ENCODE measurements around the gene GLOD5.
A peak's percentile ranks its signal among the peaks of the same experiment; 100 is the strongest.
"Not testable (repeated sequence)": the region's sequence is repeated elsewhere in the genome, so short reads cannot be mapped to it uniquely, and the experiment has no call there.

The GLOD5 gene

GRCh38 chrX:48802905-48803200 is 41.3 kb downstream of the GLOD5 start:
- H3K36me3 ChIP-seq (ENCODE audit: control insufficient read depth in 1 of 2, insufficient read depth in 2 of 2, low read length in 2 of 2) = peaks cover 0 to 11% of the 10 kb centered on the region in 2 donors
- H3K4me1 ChIP-seq (ENCODE audit: control insufficient read depth in 1 of 2, insufficient read depth in 2 of 2, low read length in 2 of 2) = peaks cover 6 to 14% of the 10 kb centered on the region in 2 donors
- H3K27ac ChIP-seq (ENCODE audit: low read depth, low read length) = peak overlapping the region; percentile 88
- H3K27me3 ChIP-seq (ENCODE audit: control insufficient read depth in 1 of 2, insufficient read depth in 2 of 2, low read length in 2 of 2) = no peaks in the 10 kb centered on the region
- H3K4me3 ChIP-seq (ENCODE audit: low read depth in 1 of 2, low read length in 2 of 2) = peak overlapping the region; percentile 71 to 76
- peak overlapping the region; percentile 70 to 72 for H3K9ac ChIP-seq (ENCODE audit: low read depth in 1 of 2, low read length in 2 of 2)
- no peaks in the 10 kb centered on the region for H3K9me3 ChIP-seq (ENCODE audit: control insufficient read depth in 1 of 2, low read length in 2 of 2)

GRCh38 chrX:48806081-48806480 is 44.5 kb downstream of the GLOD5 start:
- Histone ChIP-seq H3K27me3 (ENCODE audit: control insufficient read depth in 1 of 2, insufficient read depth in 2 of 2, low read length in 2 of 2) (no peaks in the 10 kb centered on the region), H3K9me3 (ENCODE audit: control insufficient read depth in 1 of 2, low read length in 2 of 2) (no peaks in the 10 kb centered on the region), H3K36me3 (ENCODE audit: control insufficient read depth in 1 of 2, insufficient read depth in 2 of 2, low read length in 2 of 2) (peaks cover 0 to 11% of the 10 kb centered on the region in 2 donors), H3K4me1 (ENCODE audit: control insufficient read depth in 1 of 2, insufficient read depth in 2 of 2, low read length in 2 of 2) (peaks cover 2 to 6% of the 10 kb centered on the region in 2 donors), H3K9ac (ENCODE audit: low read depth in 1 of 2, low read length in 2 of 2) (no peak overlapping the region), H3K27ac (ENCODE audit: low read depth, low read length) (no peak overlapping the region), H3K4me3 (ENCODE audit: low read depth in 1 of 2, low read length in 2 of 2) (no peak overlapping the region)

GRCh38 chrX:48813644-48814043 is 52.1 kb downstream of the GLOD5 start:
- H3K27me3 ChIP-seq (ENCODE audit: control insufficient read depth in 1 of 2, insufficient read depth in 2 of 2, low read length in 2 of 2) = no peaks in the 10 kb centered on the region
- H3K9ac ChIP-seq (ENCODE audit: low read depth in 1 of 2, low read length in 2 of 2) = no peak overlapping the region
- H3K4me3 ChIP-seq (ENCODE audit: low read depth in 1 of 2, low read length in 2 of 2) = no peak overlapping the region
- H3K36me3 ChIP-seq (ENCODE audit: control insufficient read depth in 1 of 2, insufficient read depth in 2 of 2, low read length in 2 of 2) = peaks cover 12 to 35% of the 10 kb centered on the region in 2 donors
- no peaks in the 10 kb centered on the region for H3K9me3 ChIP-seq (ENCODE audit: control insufficient read depth in 1 of 2, low read length in 2 of 2)
- no peaks in the 10 kb centered on the region for H3K4me1 ChIP-seq (ENCODE audit: control insufficient read depth in 1 of 2, insufficient read depth in 2 of 2, low read length in 2 of 2)
- H3K27ac ChIP-seq (ENCODE audit: low read depth, low read length) = no peak overlapping the region

GRCh38 chrX:48814722-48815121 is 53.2 kb downstream of the GLOD5 start:
- peaks cover 12 to 40% of the 10 kb centered on the region in 2 donors for H3K36me3 ChIP-seq (ENCODE audit: control insufficient read depth in 1 of 2, insufficient read depth in 2 of 2, low read length in 2 of 2)
- no peak overlapping the region for H3K27ac ChIP-seq (ENCODE audit: low read depth, low read length)
- H3K9me3 ChIP-seq (ENCODE audit: control insufficient read depth in 1 of 2, low read length in 2 of 2) = no peaks in the 10 kb centered on the region
- no peaks in the 10 kb centered on the region for H3K27me3 ChIP-seq (ENCODE audit: control insufficient read depth in 1 of 2, insufficient read depth in 2 of 2, low read length in 2 of 2)
- no peak overlapping the region for H3K9ac ChIP-seq (ENCODE audit: low read depth in 1 of 2, low read length in 2 of 2)
- no peaks in the 10 kb centered on the region for H3K4me1 ChIP-seq (ENCODE audit: control insufficient read depth in 1 of 2, insufficient read depth in 2 of 2, low read length in 2 of 2)
- H3K4me3 ChIP-seq (ENCODE audit: low read depth in 1 of 2, low read length in 2 of 2) = no peak overlapping the region

- Histone ChIP-seq H3K4me3 (ENCODE audit: low read depth in 1 of 2, low read length in 2 of 2) (no peak overlapping the region), H3K27me3 (ENCODE audit: control insufficient read depth in 1 of 2, insufficient read depth in 2 of 2, low read length in 2 of 2) (no peaks in the 10 kb centered on the region), H3K9me3 (ENCODE audit: control insufficient read depth in 1 of 2, low read length in 2 of 2) (no peaks in the 10 kb centered on the region), H3K36me3 (ENCODE audit: control insufficient read depth in 1 of 2, insufficient read depth in 2 of 2, low read length in 2 of 2) (peaks cover 16 to 43% of the 10 kb centered on the region in 2 donors), H3K27ac (ENCODE audit: low read depth, low read length) (no peak overlapping the region), H3K9ac (ENCODE audit: low read depth in 1 of 2, low read length in 2 of 2) (no peak overlapping the region), H3K4me1 (ENCODE audit: control insufficient read depth in 1 of 2, insufficient read depth in 2 of 2, low read length in 2 of 2) (no peaks in the 10 kb centered on the region)
Observed at GRCh38 chrX:48815266-48815665, 53.7 kb downstream of the GLOD5 start.

GRCh38 chrX:48816014-48816810 is 54.7 kb downstream of the GLOD5 start:
- Histone ChIP-seq H3K9me3 (ENCODE audit: control insufficient read depth in 1 of 2, low read length in 2 of 2) (no peaks in the 10 kb centered on the region), H3K36me3 (ENCODE audit: control insufficient read depth in 1 of 2, insufficient read depth in 2 of 2, low read length in 2 of 2) (peaks cover 18 to 47% of the 10 kb centered on the region in 2 donors), H3K4me3 (ENCODE audit: low read depth in 1 of 2, low read length in 2 of 2) (no peak overlapping the region), H3K9ac (ENCODE audit: low read depth in 1 of 2, low read length in 2 of 2) (no peak overlapping the region), H3K4me1 (ENCODE audit: control insufficient read depth in 1 of 2, insufficient read depth in 2 of 2, low read length in 2 of 2) (no peaks in the 10 kb centered on the region), H3K27me3 (ENCODE audit: control insufficient read depth in 1 of 2, insufficient read depth in 2 of 2, low read length in 2 of 2) (no peaks in the 10 kb centered on the region), H3K27ac (ENCODE audit: low read depth, low read length) (no peak overlapping the region)

- Histone ChIP-seq H3K4me3 (ENCODE audit: low read depth in 1 of 2, low read length in 2 of 2) (no peak overlapping the region), H3K36me3 (ENCODE audit: control insufficient read depth in 1 of 2, insufficient read depth in 2 of 2, low read length in 2 of 2) (peaks cover 18 to 50% of the 10 kb centered on the region in 2 donors), H3K27ac (ENCODE audit: low read depth, low read length) (no peak overlapping the region), H3K27me3 (ENCODE audit: control insufficient read depth in 1 of 2, insufficient read depth in 2 of 2, low read length in 2 of 2) (no peaks in the 10 kb centered on the region), H3K9ac (ENCODE audit: low read depth in 1 of 2, low read length in 2 of 2) (no peak overlapping the region), H3K9me3 (ENCODE audit: control insufficient read depth in 1 of 2, low read length in 2 of 2) (no peaks in the 10 kb centered on the region), H3K4me1 (ENCODE audit: control insufficient read depth in 1 of 2, insufficient read depth in 2 of 2, low read length in 2 of 2) (no peaks in the 10 kb centered on the region)
Observed at GRCh38 chrX:48818098-48818497, 56.6 kb downstream of the GLOD5 start.

- H3K36me3 ChIP-seq (ENCODE audit: control insufficient read depth in 1 of 2, insufficient read depth in 2 of 2, low read length in 2 of 2) = peaks cover 24 to 58% of the 10 kb centered on the region in 2 donors
- no peaks in the 10 kb centered on the region for H3K4me1 ChIP-seq (ENCODE audit: control insufficient read depth in 1 of 2, insufficient read depth in 2 of 2, low read length in 2 of 2)
- no peak overlapping the region for H3K27ac ChIP-seq (ENCODE audit: low read depth, low read length)
- no peak overlapping the region for H3K4me3 ChIP-seq (ENCODE audit: low read depth in 1 of 2, low read length in 2 of 2)
- no peaks in the 10 kb centered on the region for H3K9me3 ChIP-seq (ENCODE audit: control insufficient read depth in 1 of 2, low read length in 2 of 2)
- no peak overlapping the region for H3K9ac ChIP-seq (ENCODE audit: low read depth in 1 of 2, low read length in 2 of 2)
- H3K27me3 ChIP-seq (ENCODE audit: control insufficient read depth in 1 of 2, insufficient read depth in 2 of 2, low read length in 2 of 2) = no peaks in the 10 kb centered on the region
Observed at GRCh38 chrX:48818866-48819265, 57.3 kb downstream of the GLOD5 start.

GRCh38 chrX:48819394-48819793 is 57.8 kb downstream of the GLOD5 start:
- not testable (repeated sequence) for H3K9me3 ChIP-seq (ENCODE audit: control insufficient read depth in 1 of 2, low read length in 2 of 2); H3K4me3 ChIP-seq (ENCODE audit: low read depth in 1 of 2, low read length in 2 of 2); H3K27me3 ChIP-seq (ENCODE audit: control insufficient read depth in 1 of 2, insufficient read depth in 2 of 2, low read length in 2 of 2); H3K4me1 ChIP-seq (ENCODE audit: control insufficient read depth in 1 of 2, insufficient read depth in 2 of 2, low read length in 2 of 2); H3K9ac ChIP-seq (ENCODE audit: low read depth in 1 of 2, low read length in 2 of 2); H3K27ac ChIP-seq (ENCODE audit: low read depth, low read length)
- H3K36me3 ChIP-seq (ENCODE audit: control insufficient read depth in 1 of 2, insufficient read depth in 2 of 2, low read length in 2 of 2) = peaks cover 24 to 61% of the 10 kb centered on the region in 2 donors

GRCh38 chrX:48823053-48823452 is 61.5 kb downstream of the GLOD5 start:
- no peaks in the 10 kb centered on the region for H3K4me1 ChIP-seq (ENCODE audit: control insufficient read depth in 1 of 2, insufficient read depth in 2 of 2, low read length in 2 of 2)
- H3K27ac ChIP-seq (ENCODE audit: low read depth, low read length) = no peak overlapping the region
- H3K27me3 ChIP-seq (ENCODE audit: control insufficient read depth in 1 of 2, insufficient read depth in 2 of 2, low read length in 2 of 2) = no peaks in the 10 kb centered on the region
- no peak overlapping the region for H3K9ac ChIP-seq (ENCODE audit: low read depth in 1 of 2, low read length in 2 of 2)
- H3K9me3 ChIP-seq (ENCODE audit: control insufficient read depth in 1 of 2, low read length in 2 of 2) = no peaks in the 10 kb centered on the region
- H3K4me3 ChIP-seq (ENCODE audit: low read depth in 1 of 2, low read length in 2 of 2) = no peak overlapping the region
- H3K36me3 ChIP-seq (ENCODE audit: control insufficient read depth in 1 of 2, insufficient read depth in 2 of 2, low read length in 2 of 2) = peaks cover 12 to 42% of the 10 kb centered on the region in 2 donors
